Measurements from ENCODE around the gene PLIN4. TPM values are rescaled to one million over a fixed set of nuclear protein-coding genes. Genes with fewer than 3 reads are reported as not detected.

Gene PLIN4
- total and polyA plus RNA-seq, 2 donors from 2014 or later = 1.6 to 2.2 TPM

DNA sequence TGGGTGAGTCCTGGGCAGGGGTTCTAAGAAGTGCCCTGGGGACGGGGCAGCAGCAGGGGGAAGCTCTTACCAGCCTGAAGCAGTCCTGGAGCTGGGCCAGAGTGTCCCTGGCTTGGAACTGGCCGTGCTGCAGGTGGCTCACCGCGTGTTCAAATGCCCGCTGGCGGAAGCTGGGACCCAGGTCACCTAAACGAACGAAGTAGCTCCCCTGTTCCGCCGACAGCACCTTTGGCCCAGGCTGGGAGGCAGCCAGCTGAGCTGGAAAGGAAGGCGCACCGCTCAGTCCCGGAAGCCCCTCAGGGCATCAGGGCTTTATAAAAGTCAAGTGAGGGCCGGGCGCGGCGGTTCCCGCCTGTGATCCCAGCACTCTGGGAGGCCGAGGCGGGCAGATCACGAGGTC is 9.6 kb downstream of the PLIN4 start:
- Histone ChIP-seq H3K36me3 (ENCODE audit: control insufficient read depth in 2 of 3, insufficient read depth in 3 of 3, low read length in 3 of 3) (peaks cover 0 to 2% (median 0%) of the 10 kb centered on the region in 3 donors), H3K9ac (ENCODE audit: low read length in 3 of 3) (no peak overlapping the region), H3K27ac (ENCODE audit: low read depth in 2 of 2, low read length in 2 of 2) (no peak overlapping the region), H3K4me3 (ENCODE audit: low read length in 3 of 3) (no peak overlapping the region), H3K4me1 (ENCODE audit: control insufficient read depth in 2 of 3, insufficient read depth in 2 of 3, low read depth in 1 of 3, low read length in 3 of 3) (no peaks in the 10 kb centered on the region), H3K9me3 (ENCODE audit: control insufficient read depth in 2 of 3, insufficient read depth in 1 of 3, low read length in 3 of 3) (no peaks in the 10 kb centered on the region), H3K27me3 (ENCODE audit: control insufficient read depth, insufficient read depth, low read length) (no peaks in the 10 kb centered on the region)
- DNase-seq = no peak
- no peak for FAIRE-seq
- intact Hi-C loops (cut with DNase I) = no loop called here
- TF ChIP-seq, protein P1, sequence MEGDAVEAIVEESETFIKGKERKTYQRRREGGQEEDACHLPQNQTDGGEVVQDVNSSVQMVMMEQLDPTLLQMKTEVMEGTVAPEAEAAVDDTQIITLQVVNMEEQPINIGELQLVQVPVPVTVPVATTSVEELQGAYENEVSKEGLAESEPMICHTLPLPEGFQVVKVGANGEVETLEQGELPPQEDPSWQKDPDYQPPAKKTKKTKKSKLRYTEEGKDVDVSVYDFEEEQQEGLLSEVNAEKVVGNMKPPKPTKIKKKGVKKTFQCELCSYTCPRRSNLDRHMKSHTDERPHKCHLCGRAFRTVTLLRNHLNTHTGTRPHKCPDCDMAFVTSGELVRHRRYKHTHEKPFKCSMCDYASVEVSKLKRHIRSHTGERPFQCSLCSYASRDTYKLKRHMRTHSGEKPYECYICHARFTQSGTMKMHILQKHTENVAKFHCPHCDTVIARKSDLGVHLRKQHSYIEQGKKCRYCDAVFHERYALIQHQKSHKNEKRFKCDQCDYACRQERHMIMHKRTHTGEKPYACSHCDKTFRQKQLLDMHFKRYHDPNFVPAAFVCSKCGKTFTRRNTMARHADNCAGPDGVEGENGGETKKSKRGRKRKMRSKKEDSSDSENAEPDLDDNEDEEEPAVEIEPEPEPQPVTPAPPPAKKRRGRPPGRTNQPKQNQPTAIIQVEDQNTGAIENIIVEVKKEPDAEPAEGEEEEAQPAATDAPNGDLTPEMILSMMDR (IDR thresholded peaks at IDR 0.05; ENCODE audit: borderline replicate concordance, extremely low read depth, insufficient read depth) = no peak

DNA sequence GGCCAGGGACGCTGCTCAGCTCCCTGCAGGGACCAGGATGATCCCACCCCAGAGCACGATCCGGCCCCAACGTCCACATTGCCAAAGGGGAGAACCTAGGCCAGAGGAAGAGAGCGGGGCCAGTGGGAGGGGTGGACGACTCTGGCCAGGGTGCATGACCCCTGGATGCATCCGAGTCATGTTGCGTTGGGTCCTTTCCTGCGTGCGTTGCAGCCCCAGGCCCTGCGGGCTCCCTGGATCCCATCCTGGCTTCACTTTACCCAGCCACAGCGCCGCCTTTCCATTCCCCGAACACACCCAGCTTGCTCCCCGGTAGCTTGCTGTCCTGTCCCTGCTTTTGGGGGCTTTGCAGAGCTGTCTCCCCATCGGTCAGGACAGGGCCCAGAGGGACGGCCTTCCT is 10.5 kb downstream of the PLIN4 start:
- FAIRE-seq (no peak), DNase-seq (no peak)
- Histone ChIP-seq H3K9me3 (ENCODE audit: control insufficient read depth in 2 of 3, insufficient read depth in 1 of 3, low read length in 3 of 3) (no peaks in the 10 kb centered on the region), H3K4me3 (ENCODE audit: low read length in 3 of 3) (no peak overlapping the region), H3K36me3 (ENCODE audit: control insufficient read depth in 2 of 3, insufficient read depth in 3 of 3, low read length in 3 of 3) (peaks cover 0 to 2% (median 0%) of the 10 kb centered on the region in 3 donors), H3K27me3 (ENCODE audit: control insufficient read depth, insufficient read depth, low read length) (no peaks in the 10 kb centered on the region), H3K9ac (ENCODE audit: low read length in 3 of 3) (no peak overlapping the region), H3K4me1 (ENCODE audit: control insufficient read depth in 2 of 3, insufficient read depth in 2 of 3, low read depth in 1 of 3, low read length in 3 of 3) (no peaks in the 10 kb centered on the region), H3K27ac (ENCODE audit: low read depth in 2 of 2, low read length in 2 of 2) (no peak overlapping the region)
- TF ChIP-seq, protein P1 (IDR thresholded peaks at IDR 0.05; ENCODE audit: borderline replicate concordance, extremely low read depth, insufficient read depth) = no peak
- intact Hi-C loops (cut with DNase I) = no loop called here

- no peaks in the 10 kb centered on the region for H3K27me3 ChIP-seq (ENCODE audit: control insufficient read depth, insufficient read depth, low read length)
- H3K4me1 ChIP-seq (ENCODE audit: control insufficient read depth in 2 of 3, insufficient read depth in 2 of 3, low read depth in 1 of 3, low read length in 3 of 3) = no peaks in the 10 kb centered on the region
- H3K9me3 ChIP-seq (ENCODE audit: control insufficient read depth in 2 of 3, insufficient read depth in 1 of 3, low read length in 3 of 3) = no peaks in the 10 kb centered on the region
- H3K4me3 ChIP-seq (ENCODE audit: low read length in 3 of 3) = no peak overlapping the region
- no peak overlapping the region for H3K9ac ChIP-seq (ENCODE audit: low read length in 3 of 3)
- no peak for DNase-seq
- FAIRE-seq = no peak
- intact Hi-C loops (cut with DNase I) = no loop called here
- no peak overlapping the region for H3K27ac ChIP-seq (ENCODE audit: low read depth in 2 of 2, low read length in 2 of 2)
- peaks cover 0 to 2% (median 0%) of the 10 kb centered on the region in 3 donors for H3K36me3 ChIP-seq (ENCODE audit: control insufficient read depth in 2 of 3, insufficient read depth in 3 of 3, low read length in 3 of 3)
- TF ChIP-seq, protein P1 (IDR thresholded peaks at IDR 0.05; ENCODE audit: borderline replicate concordance, extremely low read depth, insufficient read depth) = no peak
Measured at GRCh38 chr19:4507150-4507452, 11.2 kb downstream of the PLIN4 start.

GRCh38 chr19:4506449-4507149 is 11.7 kb downstream of the PLIN4 start:
- H3K36me3 ChIP-seq (ENCODE audit: control insufficient read depth in 2 of 3, insufficient read depth in 3 of 3, low read length in 3 of 3) = peaks cover 0 to 2% (median 0%) of the 10 kb centered on the region in 3 donors
- no peaks in the 10 kb centered on the region for H3K27me3 ChIP-seq (ENCODE audit: control insufficient read depth, insufficient read depth, low read length)
- no peaks in the 10 kb centered on the region for H3K9me3 ChIP-seq (ENCODE audit: control insufficient read depth in 2 of 3, insufficient read depth in 1 of 3, low read length in 3 of 3)
- DNase-seq (no peak), FAIRE-seq (no peak)
- no peak overlapping the region for H3K9ac ChIP-seq (ENCODE audit: low read length in 3 of 3)
- intact Hi-C loops (cut with DNase I) = no loop called here
- no peak overlapping the region for H3K4me3 ChIP-seq (ENCODE audit: low read length in 3 of 3)
- TF ChIP-seq, protein P1 (IDR thresholded peaks at IDR 0.05; ENCODE audit: borderline replicate concordance, extremely low read depth, insufficient read depth) = no peak
- no peaks in the 10 kb centered on the region for H3K4me1 ChIP-seq (ENCODE audit: control insufficient read depth in 2 of 3, insufficient read depth in 2 of 3, low read depth in 1 of 3, low read length in 3 of 3)
- no peak overlapping the region for H3K27ac ChIP-seq (ENCODE audit: low read depth in 2 of 2, low read length in 2 of 2)

Measured in kidney (tissue), 14 donors.